Kidney tubule cell (primary cell): ENCODE data around the gene CAMKV.
A peak's percentile ranks its signal among the peaks of the same experiment; 100 is the strongest.
"Not testable (repeated sequence)": the region's sequence is repeated elsewhere in the genome, so short reads cannot be mapped to it uniquely, and the experiment has no call there.

Source experiments
- DNase-seq: peaks from one replicate; pipeline ENCODE4 v3.0.0-alpha.2; 2018; ENCODE audit warnings: low spot score

Gene CAMKV, protein sequence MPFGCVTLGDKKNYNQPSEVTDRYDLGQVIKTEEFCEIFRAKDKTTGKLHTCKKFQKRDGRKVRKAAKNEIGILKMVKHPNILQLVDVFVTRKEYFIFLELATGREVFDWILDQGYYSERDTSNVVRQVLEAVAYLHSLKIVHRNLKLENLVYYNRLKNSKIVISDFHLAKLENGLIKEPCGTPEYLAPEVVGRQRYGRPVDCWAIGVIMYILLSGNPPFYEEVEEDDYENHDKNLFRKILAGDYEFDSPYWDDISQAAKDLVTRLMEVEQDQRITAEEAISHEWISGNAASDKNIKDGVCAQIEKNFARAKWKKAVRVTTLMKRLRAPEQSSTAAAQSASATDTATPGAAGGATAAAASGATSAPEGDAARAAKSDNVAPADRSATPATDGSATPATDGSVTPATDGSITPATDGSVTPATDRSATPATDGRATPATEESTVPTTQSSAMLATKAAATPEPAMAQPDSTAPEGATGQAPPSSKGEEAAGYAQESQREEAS

DNA sequence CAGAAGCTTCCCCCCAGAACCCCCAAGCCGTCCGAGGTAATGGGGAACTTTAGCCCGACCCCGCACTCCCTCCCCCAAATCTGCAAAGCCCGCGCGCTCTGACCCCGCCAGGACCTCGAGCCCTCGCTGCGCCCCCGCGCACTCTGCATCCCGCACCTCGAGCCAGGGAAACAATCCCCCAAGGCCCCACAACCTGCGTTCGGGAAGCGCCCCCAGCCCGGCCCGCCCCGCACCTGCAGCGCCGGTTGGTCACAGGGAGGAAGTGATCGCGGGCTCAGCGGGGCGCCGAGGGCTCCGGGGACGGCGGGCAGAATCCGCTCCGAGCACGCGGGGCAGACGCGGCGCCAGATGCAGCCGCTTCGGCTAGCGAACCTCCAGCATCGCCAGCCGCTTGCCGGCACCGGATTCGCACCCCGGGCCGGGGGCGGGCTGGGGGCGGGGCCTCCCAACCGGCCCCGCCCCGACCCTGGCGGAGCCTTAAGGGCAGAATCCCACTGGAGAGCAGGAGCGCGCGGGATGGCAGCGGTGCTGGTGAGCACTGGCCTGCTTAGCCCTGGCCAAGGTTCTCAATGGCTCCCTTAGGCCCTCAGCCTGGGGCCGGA, at the start of gene CAMKV:
Gene CAMKV (minus strand): TSS at position 382 of the 602 bp plus-strand sequence. CDS start 7,518 bp downstream, outside the sequence.
- no peak for DNase-seq

DNA sequence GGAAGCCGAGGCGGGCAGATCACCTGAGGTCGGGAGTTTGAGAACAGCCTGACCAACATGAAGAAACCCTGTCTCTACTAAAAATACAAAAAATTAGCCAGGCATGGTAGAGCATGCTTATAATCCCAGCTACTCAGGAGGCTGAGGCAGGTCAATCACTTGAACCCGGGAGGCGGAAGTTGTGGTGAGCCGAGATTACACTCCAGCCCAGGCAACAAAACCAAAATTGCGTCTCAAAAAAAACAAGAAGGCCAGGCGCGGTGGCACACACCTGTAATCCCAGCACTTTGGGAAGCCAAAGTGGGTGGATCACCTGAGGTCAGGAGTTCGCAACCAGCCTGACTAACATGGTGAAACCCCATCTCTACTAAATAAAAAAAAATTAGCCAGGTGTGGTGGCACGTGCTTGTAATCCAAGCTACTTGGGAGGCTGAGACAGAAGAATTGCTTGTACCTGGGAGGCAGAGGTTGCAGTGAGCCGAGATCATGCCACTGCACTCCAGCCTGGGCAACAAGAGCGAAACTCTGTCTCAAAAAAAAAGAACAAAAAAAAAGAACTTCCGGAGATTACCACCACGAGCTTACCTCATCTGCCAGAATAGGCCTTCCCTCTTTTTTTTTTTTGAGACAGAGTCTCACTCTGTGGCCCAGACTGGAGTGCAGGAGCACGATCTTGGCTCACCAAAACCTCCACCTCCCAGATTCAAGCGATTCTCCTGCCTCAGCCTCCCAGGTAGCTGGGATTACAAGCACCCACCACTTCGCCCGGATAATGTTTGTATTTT, 48.3 kb upstream of the CAMKV start:
- DNase-seq: not testable (repeated sequence)

DNA sequence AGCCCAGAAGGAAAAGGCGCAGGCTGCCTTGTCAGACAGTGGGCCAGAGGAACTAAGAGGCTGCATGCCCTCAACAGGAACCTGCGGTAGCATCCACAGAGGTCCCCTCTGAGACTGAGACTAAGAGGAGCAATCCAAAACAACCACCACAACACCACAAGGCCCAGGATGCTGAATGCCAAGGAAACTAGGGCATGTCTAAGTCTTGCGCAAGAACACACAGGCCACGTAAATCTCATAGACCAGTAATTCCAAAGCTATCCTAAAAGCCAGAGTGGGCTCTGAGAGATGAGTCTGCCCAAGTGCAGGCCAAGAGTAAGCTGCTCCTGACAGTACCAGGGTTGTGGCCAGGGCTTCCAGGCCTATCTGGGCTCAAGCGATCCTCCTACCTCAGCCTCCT, 47.0 kb upstream of the CAMKV start:
- DNase-seq: no peak

DNA sequence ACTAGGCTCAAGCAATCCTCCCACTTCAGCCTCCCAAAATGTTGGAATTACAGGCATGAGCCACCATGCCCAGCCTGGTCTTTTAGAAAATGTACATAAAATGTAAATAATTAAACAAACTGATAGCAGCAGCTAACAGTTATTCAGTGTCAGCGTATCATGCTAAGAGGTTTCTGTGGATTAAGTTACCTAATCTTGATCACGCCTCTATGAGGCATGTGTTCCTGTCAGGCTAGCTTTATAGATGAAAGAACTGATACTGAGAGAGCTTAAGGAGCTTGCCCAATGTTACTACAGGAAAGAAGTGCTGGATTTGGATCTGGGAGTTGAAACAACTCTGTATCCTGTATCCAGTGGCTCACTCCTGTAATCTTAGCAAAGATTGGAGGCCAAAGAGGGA, 45.2 kb upstream of the CAMKV start:
- DNase-seq: no peak

DNA sequence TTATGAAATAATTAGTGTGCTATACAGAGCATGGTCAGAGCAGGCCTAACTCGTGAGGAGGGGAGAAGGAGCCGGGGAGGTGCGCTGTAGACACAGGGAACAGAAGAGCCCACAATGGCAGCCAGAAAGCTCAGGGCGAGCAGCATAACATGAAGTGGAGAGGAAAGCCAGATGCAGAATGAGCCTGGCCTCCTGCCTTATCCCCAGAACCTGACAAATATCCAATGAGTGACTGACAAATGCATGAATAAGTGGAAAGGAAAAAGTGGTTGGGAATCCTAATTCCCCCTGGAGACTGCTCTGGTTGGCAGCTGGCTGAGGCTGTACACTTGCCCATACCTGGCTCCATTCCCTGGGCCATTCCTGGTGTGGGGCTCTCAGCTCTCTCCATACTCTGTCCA, 43.2 kb upstream of the CAMKV start:
- DNase-seq: no peak

DNA sequence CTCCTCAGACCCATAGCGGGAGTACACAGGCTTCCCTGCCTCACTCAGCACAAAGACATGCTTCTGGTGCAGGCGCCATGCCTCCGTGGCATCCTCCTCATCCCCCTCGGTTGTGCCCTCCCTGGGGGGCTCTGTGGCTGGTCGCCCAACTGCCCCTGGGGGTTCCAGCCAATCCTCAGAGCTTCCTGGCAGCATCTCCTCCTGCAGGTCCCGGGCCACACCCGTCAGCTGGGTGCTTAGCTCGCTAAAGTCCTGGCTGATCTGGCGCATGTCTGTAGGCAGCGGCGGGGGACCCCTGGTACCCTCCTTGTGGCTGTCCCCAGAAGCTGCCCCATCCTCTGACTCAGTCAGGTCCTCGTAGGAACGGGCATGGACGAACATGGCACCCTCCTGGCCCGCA, 41.9 kb upstream of the CAMKV start:
- DNase-seq: no peak

DNA sequence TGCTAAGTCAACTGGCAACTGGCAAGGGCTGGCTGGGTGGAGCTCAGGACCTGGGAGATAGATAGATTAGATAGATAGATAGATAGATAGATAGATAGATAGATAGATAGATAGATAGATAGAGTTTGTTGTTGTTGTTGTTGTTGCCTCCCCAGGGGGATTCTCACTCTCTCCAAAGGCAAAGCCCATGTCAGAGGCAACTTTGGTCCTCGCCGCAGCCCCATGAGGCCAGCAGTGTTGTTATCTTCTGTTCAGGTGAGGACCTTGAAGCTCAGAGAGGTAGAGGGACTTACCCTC, 41.4 kb upstream of the CAMKV start:
- no peak for DNase-seq

DNA sequence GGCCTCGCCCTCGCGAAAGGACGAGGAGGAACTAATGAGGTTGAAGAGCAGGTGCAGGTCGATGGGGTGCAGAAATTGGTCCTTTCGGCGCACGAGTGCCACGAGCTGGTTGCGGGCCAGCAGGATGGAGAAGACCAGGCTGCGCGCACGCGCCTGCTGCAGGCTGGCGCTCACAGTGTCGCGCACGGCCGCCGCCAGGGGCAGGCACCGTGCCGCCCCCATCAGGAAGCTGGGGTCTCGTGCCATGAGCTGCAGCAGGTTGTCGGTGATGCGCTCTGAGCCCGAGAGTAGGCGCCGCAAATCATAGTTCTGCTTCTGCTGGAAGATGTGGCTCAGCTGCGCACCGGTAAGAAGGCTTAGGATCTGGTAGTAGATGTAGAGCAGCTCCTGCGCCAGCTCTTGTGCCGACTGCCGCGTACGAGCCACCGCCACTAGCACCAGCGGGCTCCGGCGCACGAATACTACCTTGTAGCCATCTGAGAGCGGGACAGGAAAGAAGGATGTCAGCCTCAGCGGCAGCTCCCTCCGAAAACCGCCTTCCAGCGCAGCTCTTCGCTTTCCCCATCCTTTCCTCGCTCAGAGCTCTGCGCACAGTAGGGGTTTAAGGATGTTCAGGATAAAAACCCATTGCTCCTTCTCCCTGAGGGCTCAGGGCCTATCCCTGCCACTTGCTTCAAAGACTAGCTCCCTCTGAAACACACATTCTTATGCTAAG, 40.9 kb upstream of the CAMKV start:
- DNase-seq: no peak

DNA sequence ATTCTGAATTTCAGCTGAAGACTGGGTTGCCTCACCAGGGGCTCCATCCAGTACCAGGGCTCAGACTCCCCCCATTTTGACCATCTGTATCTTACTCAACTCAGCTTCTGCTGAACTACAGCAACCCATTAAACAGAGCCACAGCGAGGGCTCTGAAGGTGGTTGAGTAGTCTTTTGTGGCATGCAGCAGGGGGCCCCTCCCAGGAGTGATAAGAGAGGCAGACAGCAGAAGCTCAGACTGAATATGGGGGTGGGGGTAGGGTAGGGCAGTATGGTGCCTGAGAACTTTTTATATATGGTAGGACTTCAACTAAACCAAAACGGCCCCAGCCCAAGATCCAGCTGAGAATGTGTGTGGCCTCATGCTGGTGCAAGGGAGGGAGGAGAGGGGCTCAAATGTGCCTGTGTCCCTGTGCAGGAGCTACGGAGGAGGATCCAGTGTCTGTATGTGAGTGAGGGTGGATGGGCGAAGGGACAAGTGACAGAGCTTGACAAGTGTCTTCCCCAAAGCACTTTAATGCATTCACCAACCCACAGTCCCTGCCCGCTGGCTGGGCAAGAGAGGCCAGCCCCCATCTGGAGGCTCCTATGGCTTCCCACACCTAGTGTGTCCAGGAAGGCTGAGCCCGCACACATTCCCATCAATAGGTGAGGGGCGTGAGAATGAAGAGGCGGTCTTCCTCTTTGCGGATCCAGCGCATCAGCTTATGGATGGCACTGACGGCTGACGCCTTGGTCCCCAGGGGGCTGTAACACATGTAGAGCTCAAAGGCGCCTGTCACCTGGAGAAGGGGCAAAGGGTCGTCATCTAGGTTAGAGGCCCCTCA, 38.9 kb upstream of the CAMKV start:
- DNase-seq: no peak

DNA sequence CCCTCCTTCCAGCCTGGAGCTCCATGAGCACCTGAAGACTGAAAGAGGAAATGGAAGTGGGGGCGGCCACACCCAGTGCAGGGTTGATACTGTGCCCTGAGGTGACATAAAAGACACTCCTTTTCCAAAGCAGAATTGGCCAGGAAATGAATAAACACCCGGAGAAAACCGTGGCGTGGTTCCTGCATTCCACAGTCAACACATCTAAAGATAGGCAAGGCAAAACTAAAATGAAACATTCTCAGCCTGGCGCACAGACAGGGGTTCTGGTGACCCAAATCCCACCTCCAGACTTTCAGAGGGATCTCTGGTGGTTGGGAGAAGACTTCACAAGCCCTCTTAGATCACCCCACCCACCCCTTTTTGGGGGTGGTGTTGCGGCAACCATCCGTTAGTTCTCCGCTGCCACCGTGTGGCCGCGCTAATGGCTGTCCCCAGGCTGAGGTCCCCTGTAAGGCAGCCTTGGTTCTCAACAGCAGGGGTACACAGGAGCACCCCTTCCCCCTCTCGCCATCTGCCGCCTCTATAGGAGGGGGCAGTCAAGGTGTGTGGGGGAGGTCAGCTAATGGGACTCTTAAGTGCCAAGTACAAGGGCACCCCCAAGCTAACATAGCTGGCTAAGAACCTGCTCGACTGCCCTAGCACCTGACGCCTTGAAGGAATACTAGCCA, 36.5 kb upstream of the CAMKV start:
- peak; percentile 69 for DNase-seq

DNA sequence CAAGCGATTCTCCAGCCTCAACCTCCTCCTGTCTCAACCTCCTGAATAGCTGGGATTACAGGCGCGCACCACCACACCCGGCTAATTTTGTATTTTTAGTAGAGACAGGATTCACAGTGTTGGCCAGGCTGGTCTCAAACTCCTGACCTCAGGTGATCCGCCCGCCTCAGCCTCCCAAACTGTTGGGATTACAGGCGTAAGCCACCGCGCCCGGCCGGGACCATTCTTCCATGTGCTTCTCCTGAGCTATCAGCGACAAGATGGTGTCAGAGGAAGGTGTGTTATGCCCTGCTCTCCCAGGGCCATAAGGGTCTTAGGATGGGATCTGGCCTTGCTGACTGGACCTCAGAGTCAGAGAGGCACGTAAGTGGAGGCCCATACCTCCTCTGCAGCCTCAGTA, 34.7 kb upstream of the CAMKV start:
- not testable (repeated sequence) for DNase-seq

DNA sequence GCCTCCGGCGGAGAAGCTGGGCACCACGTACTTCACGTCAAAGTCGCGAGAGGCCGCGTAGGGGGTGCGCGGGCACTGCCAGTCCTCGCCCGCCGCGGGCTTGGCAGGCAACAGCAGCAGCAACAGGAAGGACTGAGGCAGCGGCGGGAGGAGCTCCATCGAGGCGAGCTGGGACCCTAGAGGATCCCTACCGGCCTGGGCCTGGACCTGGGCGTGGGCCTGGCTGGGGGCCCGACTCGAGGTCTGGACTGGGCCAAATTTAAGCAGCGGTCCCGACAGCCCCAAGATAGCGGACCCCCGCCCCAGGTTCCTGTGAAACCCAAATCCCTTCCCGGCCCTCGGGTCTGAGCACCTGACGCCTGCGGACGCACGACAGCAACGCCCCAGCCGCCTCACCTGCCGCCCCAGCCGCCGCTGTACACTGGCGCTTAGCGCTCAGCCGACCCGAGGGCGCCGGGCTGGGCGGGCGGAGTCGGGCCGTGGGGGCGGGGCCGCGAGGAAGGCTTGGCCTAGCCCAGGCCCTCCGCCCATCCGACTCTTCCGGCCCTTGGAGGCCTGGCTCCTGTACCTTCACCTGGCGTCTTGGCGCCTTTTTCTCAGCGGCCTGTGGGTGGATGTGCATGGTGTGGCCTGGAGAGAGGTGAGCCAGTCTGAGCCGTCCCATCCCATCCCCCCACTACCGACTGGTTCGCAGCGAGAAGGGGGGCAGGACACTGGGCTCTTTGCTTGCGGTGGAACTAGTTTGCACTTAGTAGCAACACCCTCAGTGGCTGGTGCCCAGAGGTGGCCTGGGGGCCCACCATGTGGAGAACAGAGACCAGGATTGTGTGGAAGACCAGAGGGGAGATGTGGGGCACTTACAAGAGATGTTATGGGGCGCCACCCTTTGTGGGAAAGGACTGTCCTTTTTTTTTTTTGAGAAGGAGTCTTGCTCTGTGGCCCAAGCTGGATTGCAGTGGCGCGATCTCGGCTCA, 34.0 kb upstream of the CAMKV start, which contains the start of gene MST1R:
Gene MST1R (minus strand): TSS at position 423 of the 974 bp plus-strand sequence. CDS start 264 bp downstream, at position 159.
- peak; percentile 91 for DNase-seq

DNA sequence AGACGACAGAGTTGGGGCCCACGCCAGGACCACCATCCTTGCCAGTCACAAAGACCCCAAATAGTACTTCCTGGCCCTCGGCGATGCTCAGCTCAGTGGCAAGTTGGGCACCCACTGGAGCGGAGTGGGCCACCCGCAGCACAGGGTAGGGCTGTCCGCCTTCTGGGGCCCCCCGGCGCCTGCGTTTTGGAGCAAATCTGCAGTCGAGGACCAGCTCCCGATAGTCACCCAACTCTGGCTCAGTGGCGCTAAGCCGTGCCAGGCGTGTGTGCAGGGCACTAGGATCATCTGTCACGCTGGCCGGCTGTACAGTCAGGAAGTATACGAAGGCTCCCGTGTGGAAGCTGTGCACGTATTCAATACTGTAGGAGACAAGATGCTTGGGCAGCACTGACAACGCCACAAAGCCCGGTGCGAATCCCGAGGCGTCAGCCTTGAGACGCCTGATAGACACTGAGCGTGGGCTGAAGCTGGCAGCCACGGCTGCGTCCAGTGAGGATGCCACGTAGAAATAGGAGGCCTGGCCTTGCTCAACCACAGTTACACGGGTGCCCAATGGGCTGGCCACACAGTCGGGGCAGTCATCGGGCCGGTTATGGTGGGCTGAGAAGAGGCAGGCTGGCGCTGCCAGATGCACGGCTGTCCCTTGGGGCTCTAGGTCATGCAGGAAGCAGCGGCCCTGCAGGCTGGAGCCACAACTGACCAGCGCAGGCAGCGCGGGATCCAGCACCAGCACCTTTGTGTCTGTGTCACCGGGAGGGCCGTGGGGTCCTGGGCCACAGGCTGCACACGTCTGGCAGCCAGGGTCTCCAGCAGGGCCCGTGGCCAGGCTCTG, 33.0 kb upstream of the CAMKV start:
- no peak for DNase-seq

DNA sequence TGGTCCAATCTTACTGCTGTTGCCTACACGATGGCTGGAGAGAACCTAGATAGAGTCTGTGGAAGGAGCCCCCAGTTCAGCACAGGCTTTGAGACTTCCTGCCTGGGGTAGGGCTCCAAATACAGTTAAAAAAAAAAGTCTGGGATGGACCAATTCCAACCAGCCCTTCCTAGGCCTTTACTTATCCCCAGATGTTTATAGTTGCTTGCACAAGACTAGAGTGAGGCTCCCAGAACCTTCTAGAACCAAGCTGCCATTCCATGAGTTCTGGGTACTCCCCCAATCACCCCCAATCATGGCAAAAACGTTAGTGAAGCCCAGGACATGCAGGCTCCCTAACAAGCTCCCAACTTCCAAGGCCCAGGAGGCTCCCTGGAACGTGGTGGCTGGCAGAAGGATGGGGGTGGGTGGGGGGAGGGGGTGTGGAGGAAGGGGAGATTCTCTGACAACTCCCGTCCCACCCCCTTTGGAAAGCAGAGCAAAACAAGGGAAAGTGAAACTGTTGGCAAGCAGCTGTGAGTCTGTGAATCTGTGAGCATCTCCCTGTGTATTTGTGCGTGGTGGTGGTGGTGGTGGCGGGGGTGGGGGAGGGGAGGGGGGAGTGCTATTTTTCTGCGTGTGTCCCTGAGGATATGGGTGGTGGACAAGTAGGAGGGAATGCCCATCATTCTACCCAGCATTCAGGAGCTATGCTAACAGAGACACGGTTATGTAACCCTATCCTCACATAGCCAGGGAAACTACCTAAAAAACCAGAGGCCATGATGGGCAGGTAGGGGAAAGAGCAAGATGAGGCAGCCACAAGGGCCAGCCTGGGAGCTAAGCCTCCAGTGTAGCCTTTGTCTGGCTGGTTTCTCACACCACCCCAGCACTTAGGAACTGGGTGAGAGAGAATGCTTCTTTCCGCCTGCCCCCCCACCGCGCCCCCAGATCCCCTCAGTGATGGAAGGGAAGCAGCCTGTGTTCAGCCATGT, 31.9 kb upstream of the CAMKV start:
- DNase-seq: no peak

DNA sequence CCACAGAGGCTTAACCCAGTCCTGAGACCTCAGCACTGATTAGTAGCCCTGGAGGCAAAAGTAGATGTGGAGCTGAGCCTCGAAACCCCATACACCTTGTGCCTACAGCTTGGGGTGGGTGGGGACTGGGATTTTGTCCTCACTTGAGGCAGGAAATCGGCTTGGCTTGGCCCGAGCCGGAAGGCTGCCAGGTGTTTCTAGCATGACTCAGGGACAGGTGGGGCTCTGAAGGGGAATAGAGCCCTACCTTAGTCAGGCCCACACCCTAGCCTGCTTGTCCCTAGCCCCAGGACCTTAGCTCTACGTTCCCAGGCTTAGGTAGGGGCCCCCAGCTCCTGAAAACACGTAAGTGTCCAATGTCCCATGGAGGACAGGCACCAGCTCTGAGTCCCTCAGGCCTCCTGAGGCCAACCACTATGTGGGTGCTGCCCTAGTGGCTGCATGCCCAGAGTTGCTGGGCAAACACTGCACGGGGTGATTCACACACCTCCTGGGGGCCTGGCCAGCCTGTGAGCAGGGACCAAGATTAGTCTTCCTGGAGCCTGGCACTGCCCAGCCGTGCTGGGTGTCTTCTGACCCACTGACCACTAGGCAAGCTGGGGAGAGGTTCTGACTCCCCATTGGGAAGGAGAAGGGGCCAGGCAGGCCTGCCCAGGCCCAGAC, 30.9 kb upstream of the CAMKV start:
- peak; percentile 94 for DNase-seq

DNA sequence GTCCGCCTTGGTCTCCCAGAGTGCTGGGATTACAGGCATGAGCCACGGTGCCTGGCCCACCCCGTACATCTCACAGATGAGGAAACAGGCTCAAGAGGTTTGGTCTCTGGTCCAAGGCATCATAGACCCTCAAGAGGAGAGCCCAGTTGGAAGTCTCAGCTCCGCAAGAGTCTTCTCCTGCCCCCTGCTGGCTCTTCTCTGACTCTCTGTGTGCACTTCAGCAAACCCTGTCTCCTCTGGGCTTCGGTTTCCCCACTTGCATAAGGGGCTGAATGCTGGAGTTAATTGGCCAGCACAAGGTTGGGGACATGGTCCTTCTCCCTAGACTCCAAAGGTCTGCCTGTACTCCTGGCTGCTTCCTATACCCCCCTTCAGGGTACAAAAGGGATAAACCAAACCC, 30.1 kb upstream of the CAMKV start:
- no peak for DNase-seq

DNA sequence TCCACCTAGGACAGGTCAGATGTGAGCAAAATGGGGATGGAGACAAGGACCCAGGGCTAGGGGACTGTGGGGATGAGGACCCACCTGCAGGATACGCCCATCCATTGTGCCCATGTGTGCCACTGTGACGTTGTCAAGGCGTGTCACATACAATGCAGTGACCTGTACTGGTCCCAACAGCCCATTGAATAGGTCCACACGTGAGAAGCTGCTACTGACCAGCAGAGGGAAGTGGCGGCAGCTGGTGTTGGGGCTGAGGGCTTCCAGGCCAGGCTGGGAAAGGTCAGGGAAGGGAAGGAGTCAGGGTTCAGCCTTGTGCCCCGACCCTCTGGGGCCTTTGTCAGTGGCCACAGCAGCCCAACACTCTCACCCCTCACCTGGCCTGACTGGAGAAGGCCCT, 29.3 kb upstream of the CAMKV start:
- no peak for DNase-seq
